Neuronal stem cell (in vitro differentiated cells): Measurements from ENCODE around the gene RBM34.

ENCODE experiments used
- DNase-seq: peaks from one replicate; pipeline ENCODE4 v3.0.0-alpha.2; 2013; ENCODE audit warnings: low spot score
- H2AFZ ChIP-seq: one replicate; pipeline ENCODE4 v1.6.1; 2013; ENCODE audit warnings: mild to moderate bottlenecking, low read length, inconsistent platforms
- H2AK5ac ChIP-seq: 2 replicates; pipeline ENCODE4 v1.6.1; 2013; ENCODE audit warnings: low read depth, mild to moderate bottlenecking, inconsistent platforms, low read length, moderate library complexity, mixed read lengths
- H2BK120ac ChIP-seq: 2 replicates; pipeline ENCODE4 v1.6.1; 2013; ENCODE audit warnings: low read depth, mild to moderate bottlenecking, inconsistent platforms, low read length, moderate library complexity, mixed read lengths
- H2BK12ac ChIP-seq: one replicate; pipeline ENCODE4 v1.6.1; 2013; ENCODE audit warnings: low read length, inconsistent platforms
- H2BK15ac ChIP-seq: 2 replicates; pipeline ENCODE4 v1.6.1; 2013; ENCODE audit warnings: mild to moderate bottlenecking, low read length, inconsistent platforms, mixed read lengths
- H2BK5ac ChIP-seq: one replicate; pipeline ENCODE4 v1.6.1; 2013; ENCODE audit warnings: inconsistent platforms, mild to moderate bottlenecking, low read length, moderate library complexity
- H3K14ac ChIP-seq: one replicate; pipeline ENCODE4 v1.6.1; 2013; ENCODE audit warnings: low read length, inconsistent platforms
- H3K18ac ChIP-seq: 2 replicates; pipeline ENCODE4 v1.6.1; 2013; ENCODE audit warnings: low read length, inconsistent platforms
- H3K23ac ChIP-seq: 2 replicates; pipeline ENCODE4 v1.6.1; 2013; ENCODE audit warnings: low read depth, mild to moderate bottlenecking, mixed read lengths, low read length, inconsistent platforms; ENCODE audit not compliant: poor library complexity
- H3K27ac ChIP-seq: replicated peaks from 3 replicates; pipeline ENCODE4 v1.5.1; 2013; ENCODE audit warnings: low read length, inconsistent platforms
- H3K27me3 ChIP-seq, 3 experiments: 2 replicates each; pipeline ENCODE4 v1.6.1; 2013; ENCODE audit warnings: low read length in 3 of 3, mild to moderate bottlenecking in 2 of 3, inconsistent platforms in 1 of 3, low read depth in 1 of 3, mixed read lengths in 1 of 3, moderate library complexity in 1 of 3; ENCODE audit not compliant: control insufficient read depth in 3 of 3, insufficient read depth in 3 of 3
- H3K36me3 ChIP-seq, 2 donors: replicated peaks in 1 of 2; 2 replicates each; pipeline ENCODE4 v1.6.1; 2013; ENCODE audit warnings: low read length in 2 of 2; ENCODE audit not compliant: control insufficient read depth in 2 of 2, insufficient read depth in 2 of 2
- H3K4ac ChIP-seq: 2 replicates; pipeline ENCODE4 v1.6.1; 2013; ENCODE audit warnings: inconsistent platforms, mild to moderate bottlenecking, low read length, moderate library complexity
- H3K4me1 ChIP-seq, 2 donors: 1 replicate in 1 of 2; 2 replicates in 1 of 2; pipeline ENCODE4 v1.6.1; 2013; ENCODE audit warnings: low read length in 2 of 2, low read depth in 1 of 2; ENCODE audit not compliant: control insufficient read depth in 2 of 2, insufficient read depth in 1 of 2
- H3K4me2 ChIP-seq: one replicate; pipeline ENCODE4 v1.6.1; 2013; ENCODE audit warnings: mild to moderate bottlenecking, low read length, inconsistent platforms; ENCODE audit not compliant: insufficient read depth, poor library complexity, severe bottlenecking
- H3K4me3 ChIP-seq, 2 donors: 2 replicates each; pipeline ENCODE4 v1.5.1; 2013; ENCODE audit warnings: low read length in 2 of 2, mild to moderate bottlenecking in 2 of 2, inconsistent platforms in 1 of 2, moderate library complexity in 1 of 2
- H3K79me1 ChIP-seq: one replicate; pipeline ENCODE4 v1.6.1; 2013; ENCODE audit warnings: low read depth, mild to moderate bottlenecking, inconsistent platforms, low read length, moderate library complexity
- H3K9ac ChIP-seq: one replicate; pipeline ENCODE4 v1.6.1; 2013; ENCODE audit warnings: mild to moderate bottlenecking, low read depth, low read length, inconsistent platforms; ENCODE audit not compliant: poor library complexity
- H3K9me3 ChIP-seq, 2 donors: replicated peaks in 1 of 2; 2 replicates each; pipeline versions ENCODE3 to v1.6.1; 2013; ENCODE audit warnings: low read length in 2 of 2, mild to moderate bottlenecking in 2 of 2, inconsistent platforms in 1 of 2, low read depth in 1 of 2, mixed read lengths in 1 of 2, moderate library complexity in 1 of 2; ENCODE audit not compliant: control insufficient read depth in 2 of 2, insufficient read depth in 1 of 2
- H4K8ac ChIP-seq: one replicate; pipeline ENCODE4 v1.6.1; 2013; ENCODE audit warnings: low read depth, mild to moderate bottlenecking, inconsistent platforms, low read length, moderate library complexity
- H4K91ac ChIP-seq: one replicate; pipeline ENCODE4 v1.6.1; 2013; ENCODE audit warnings: low read length, low read depth, mild to moderate bottlenecking, inconsistent platforms; ENCODE audit not compliant: poor library complexity
- WGBS, 2 donors: extraction: QIAGEN DNeasy Blood & Tissue Kit; methylation state at CpG; one replicate each; pipeline ENCODE4 v1.1.7; 2013; ENCODE audit warnings: missing lambda C conversion rate in 2 of 2, mixed read lengths in 1 of 2; ENCODE audit not compliant: insufficient read length in 2 of 2, insufficient replicate concordance in 1 of 2; ENCODE audit errors: extremely low coverage in 2 of 2; 5-methylcytosine and 5-hydroxymethylcytosine counted together

RBM34 gene

GRCh38 chr1:235157150-235157549 lies 3.9 kb downstream of the RBM34 start:
- Histone ChIP-seq H3K4me2 (no peak overlapping the region), H2BK120ac (no peak overlapping the region), H2AK5ac (no peak overlapping the region), H3K4me3 (no peak overlapping the region), H2BK5ac (no peak overlapping the region), H3K36me3 (peaks cover 21 to 77% of the 10 kb centered on the region in 2 donors), H3K79me1 (peaks cover 3% of the 10 kb centered on the region), H3K27ac (no peak overlapping the region), H3K14ac (no peak overlapping the region), H4K8ac (no peak overlapping the region), H3K9ac (no peak overlapping the region), H2BK15ac (no peak overlapping the region), H3K9me3 (no peaks in the 10 kb centered on the region), H3K27me3 (no peaks in the 10 kb centered on the region), H3K4ac (no peak overlapping the region), H3K4me1 (peaks cover 3% of the 10 kb centered on the region in 2 donors), H2BK12ac (no peak overlapping the region), H4K91ac (no peak overlapping the region), H2AFZ (no peak overlapping the region), H3K18ac (no peak overlapping the region), H3K23ac (no peak overlapping the region)
- WGBS, 2 donors: no CpG with 5 or more reads among the region's 4 CpGs
- DNase-seq: no peak

DNA sequence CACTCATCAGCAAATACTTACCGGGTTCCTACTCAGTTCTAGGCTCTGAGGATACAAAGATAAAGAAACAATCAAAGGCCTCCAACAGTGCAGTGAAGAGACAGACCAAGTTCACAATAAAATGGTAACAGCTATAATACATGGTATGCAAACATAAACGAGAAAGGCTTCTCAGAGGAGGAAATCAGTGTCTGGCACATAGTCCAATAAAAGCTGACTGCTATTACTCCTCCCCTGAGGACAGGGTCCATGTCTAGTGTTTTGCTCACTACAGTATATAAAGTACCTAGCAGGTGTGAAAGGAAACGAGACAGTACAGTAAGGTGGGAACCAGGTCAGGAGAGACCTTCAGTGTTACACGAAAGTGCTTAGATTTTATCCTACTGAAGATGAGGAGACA lies 4.3 kb downstream of the RBM34 start:
- H3K9ac ChIP-seq: no peak overlapping the region
- no peak overlapping the region for H3K4ac ChIP-seq
- H3K4me3 ChIP-seq: no peak overlapping the region
- no peak overlapping the region for H2BK15ac ChIP-seq
- no peak overlapping the region for H3K18ac ChIP-seq
- no peak for DNase-seq
- no peak overlapping the region for H2BK5ac ChIP-seq
- no peak overlapping the region for H3K4me2 ChIP-seq
- no peak overlapping the region for H4K8ac ChIP-seq
- no peak overlapping the region for H3K27ac ChIP-seq
- H3K9me3 ChIP-seq: no peaks in the 10 kb centered on the region
- no peak overlapping the region for H3K23ac ChIP-seq
- no peak overlapping the region for H3K14ac ChIP-seq
- no peak overlapping the region for H2AK5ac ChIP-seq
- H3K79me1 ChIP-seq: peaks cover 3% of the 10 kb centered on the region
- WGBS, 2 donors: no CpG with 5 or more reads among the region's 4 CpGs
- H3K36me3 ChIP-seq: peaks cover 21 to 81% of the 10 kb centered on the region in 2 donors
- no peak overlapping the region for H2AFZ ChIP-seq
- no peaks in the 10 kb centered on the region for H3K27me3 ChIP-seq
- H2BK12ac ChIP-seq: no peak overlapping the region
- peaks cover 2% of the 10 kb centered on the region in 2 donors for H3K4me1 ChIP-seq
- H4K91ac ChIP-seq: no peak overlapping the region
- H2BK120ac ChIP-seq: no peak overlapping the region

GRCh38 chr1:235156265-235156664 lies 4.8 kb downstream of the RBM34 start:
- Histone ChIP-seq H2AFZ (no peak overlapping the region), H2BK15ac (no peak overlapping the region), H3K9me3 (no peaks in the 10 kb centered on the region), H3K27ac (no peak overlapping the region), H2BK5ac (no peak overlapping the region), H3K4me3 (no peak overlapping the region), H2AK5ac (no peak overlapping the region), H3K79me1 (peaks cover 3% of the 10 kb centered on the region), H3K14ac (no peak overlapping the region), H3K9ac (no peak overlapping the region), H3K36me3 (peaks cover 22 to 86% of the 10 kb centered on the region in 2 donors), H2BK120ac (no peak overlapping the region), H3K18ac (no peak overlapping the region), H4K8ac (no peak overlapping the region), H3K27me3 (no peaks in the 10 kb centered on the region), H3K23ac (no peak overlapping the region), H4K91ac (no peak overlapping the region), H3K4me2 (no peak overlapping the region), H2BK12ac (no peak overlapping the region), H3K4me1 (no peaks in the 10 kb centered on the region), H3K4ac (no peak overlapping the region)
- DNase-seq: no peak
- WGBS, 2 donors: no CpG with 5 or more reads among the region's 3 CpGs

GRCh38 chr1:235152235-235152634 lies 8.8 kb downstream of the RBM34 start:
- Histone ChIP-seq H3K4me1 (no peaks in the 10 kb centered on the region), H4K91ac (no peak overlapping the region), H2BK120ac (no peak overlapping the region), H4K8ac (no peak overlapping the region), H3K79me1 (no peaks in the 10 kb centered on the region), H3K36me3 (peaks cover 25 to 94% of the 10 kb centered on the region in 2 donors), H3K14ac (no peak overlapping the region), H3K9me3 (no peaks in the 10 kb centered on the region), H3K4me2 (no peak overlapping the region), H2AFZ (no peak overlapping the region), H2BK12ac (no peak overlapping the region), H3K9ac (no peak overlapping the region), H3K27me3 (no peaks in the 10 kb centered on the region), H2AK5ac (no peak overlapping the region), H3K18ac (no peak overlapping the region), H2BK5ac (no peak overlapping the region), H2BK15ac (no peak overlapping the region), H3K4ac (no peak overlapping the region), H3K27ac (no peak overlapping the region), H3K23ac (no peak overlapping the region), H3K4me3 (no peak overlapping the region)
- no peak for DNase-seq
